ENCODE data around the gene PLCB3. TPM values are rescaled to one million over a fixed set of nuclear protein-coding genes. Genes with fewer than 3 reads are reported as not detected.

PLCB3 gene
- total RNA-seq, 1 donor from 2014 or later = 48.7 TPM

GRCh38 chr11:64304316-64305072, 53.2 kb downstream of the PLCB3 start:
- peak overlapping the region; percentile 64 for H3K4me3 ChIP-seq (ENCODE audit: insufficient read depth, low read depth, low read length)
- Mint-ChIP-seq H3K4me1 (ENCODE audit: low read depth, unreplicated experiment) (no peaks in the 10 kb centered on the region), H3K36me3 (ENCODE audit: low read depth, unreplicated experiment) (no peaks in the 10 kb centered on the region), H3K4me3 (ENCODE audit: unreplicated experiment) (peak overlapping the region; percentile 87), H3K27ac (ENCODE audit: unreplicated experiment) (peak overlapping the region; percentile 66), H3K27me3 (ENCODE audit: low read depth, unreplicated experiment) (peaks cover 18% of the 10 kb centered on the region), H3K9me3 (ENCODE audit: unreplicated experiment) (no peaks in the 10 kb centered on the region)
- TF ChIP-seq, protein P1, sequence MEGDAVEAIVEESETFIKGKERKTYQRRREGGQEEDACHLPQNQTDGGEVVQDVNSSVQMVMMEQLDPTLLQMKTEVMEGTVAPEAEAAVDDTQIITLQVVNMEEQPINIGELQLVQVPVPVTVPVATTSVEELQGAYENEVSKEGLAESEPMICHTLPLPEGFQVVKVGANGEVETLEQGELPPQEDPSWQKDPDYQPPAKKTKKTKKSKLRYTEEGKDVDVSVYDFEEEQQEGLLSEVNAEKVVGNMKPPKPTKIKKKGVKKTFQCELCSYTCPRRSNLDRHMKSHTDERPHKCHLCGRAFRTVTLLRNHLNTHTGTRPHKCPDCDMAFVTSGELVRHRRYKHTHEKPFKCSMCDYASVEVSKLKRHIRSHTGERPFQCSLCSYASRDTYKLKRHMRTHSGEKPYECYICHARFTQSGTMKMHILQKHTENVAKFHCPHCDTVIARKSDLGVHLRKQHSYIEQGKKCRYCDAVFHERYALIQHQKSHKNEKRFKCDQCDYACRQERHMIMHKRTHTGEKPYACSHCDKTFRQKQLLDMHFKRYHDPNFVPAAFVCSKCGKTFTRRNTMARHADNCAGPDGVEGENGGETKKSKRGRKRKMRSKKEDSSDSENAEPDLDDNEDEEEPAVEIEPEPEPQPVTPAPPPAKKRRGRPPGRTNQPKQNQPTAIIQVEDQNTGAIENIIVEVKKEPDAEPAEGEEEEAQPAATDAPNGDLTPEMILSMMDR (IDR thresholded peaks at IDR 0.05; ENCODE audit: insufficient read depth, low read depth, low read length) = peak; percentile 82
- no peak for TF ChIP-seq EZH2 (IDR thresholded peaks at IDR 0.05; ENCODE audit: insufficient read depth, low read length)
- H3K27me3 ChIP-seq (ENCODE audit: insufficient read depth, low read length) = peaks cover 16% of the 10 kb centered on the region
- peak overlapping the region; percentile 81 for H2AFZ ChIP-seq (ENCODE audit: low read depth, low read length)
- H3K36me3 ChIP-seq (ENCODE audit: insufficient read depth, low read length) = no peaks in the 10 kb centered on the region
- DNase-seq (ENCODE audit: low read depth) = peak; percentile 67
- no peaks in the 10 kb centered on the region for H3K9me3 ChIP-seq (ENCODE audit: insufficient read depth, low read depth, low read length)
- FAIRE-seq = no peak
- peak overlapping the region; percentile 89 for H3K4me2 ChIP-seq (ENCODE audit: low read length)
- H3K9ac ChIP-seq (ENCODE audit: low read length) = peak overlapping the region; percentile 64
- peak overlapping the region; percentile 56 for H3K27ac ChIP-seq (ENCODE audit: low read depth, low read length)
- H3K79me2 ChIP-seq (ENCODE audit: insufficient read depth, low read length) = peaks cover 19% of the 10 kb centered on the region
- peaks cover 6% of the 10 kb centered on the region for H4K20me1 ChIP-seq (ENCODE audit: insufficient read depth, low read length)
- H3K4me1 ChIP-seq (ENCODE audit: insufficient read depth, low read length) = peaks cover 23% of the 10 kb centered on the region

- H3K4me1 ChIP-seq (ENCODE audit: insufficient read depth, low read length) = peaks cover 20% of the 10 kb centered on the region
- H3K9ac ChIP-seq (ENCODE audit: low read length) = peak within 1 kb of the TSS; percentile 78
- no peaks in the 10 kb centered on the region for H3K36me3 ChIP-seq (ENCODE audit: insufficient read depth, low read length)
- peak within 1 kb of the TSS; percentile 95 for H3K4me2 ChIP-seq (ENCODE audit: low read length)
- Mint-ChIP-seq H3K27me3 (ENCODE audit: low read depth, unreplicated experiment) (peaks cover 14% of the 10 kb centered on the region), H3K4me3 (ENCODE audit: unreplicated experiment) (peak within 1 kb of the TSS; percentile 94), H3K9me3 (ENCODE audit: unreplicated experiment) (no peaks in the 10 kb centered on the region), H3K4me1 (ENCODE audit: low read depth, unreplicated experiment) (no peaks in the 10 kb centered on the region), H3K36me3 (ENCODE audit: low read depth, unreplicated experiment) (no peaks in the 10 kb centered on the region), H3K27ac (ENCODE audit: unreplicated experiment) (peak within 1 kb of the TSS; percentile 80)
- FAIRE-seq (no peak), DNase-seq (ENCODE audit: low read depth) (peak; percentile 86)
- peak within 1 kb of the TSS; percentile 73 for H3K4me3 ChIP-seq (ENCODE audit: insufficient read depth, low read depth, low read length)
- H2AFZ ChIP-seq (ENCODE audit: low read depth, low read length) = peak within 1 kb of the TSS; percentile 81
- H3K27ac ChIP-seq (ENCODE audit: low read depth, low read length) = peak within 1 kb of the TSS; percentile 56
- TF ChIP-seq, protein P1 (IDR thresholded peaks at IDR 0.05; ENCODE audit: insufficient read depth, low read depth, low read length) = no peak
- no peak for TF ChIP-seq EZH2 (IDR thresholded peaks at IDR 0.05; ENCODE audit: insufficient read depth, low read length)
- no peaks in the 10 kb centered on the region for H3K9me3 ChIP-seq (ENCODE audit: insufficient read depth, low read depth, low read length)
- peaks cover 6% of the 10 kb centered on the region for H4K20me1 ChIP-seq (ENCODE audit: insufficient read depth, low read length)
- peaks cover 19% of the 10 kb centered on the region for H3K79me2 ChIP-seq (ENCODE audit: insufficient read depth, low read length)
- H3K27me3 ChIP-seq (ENCODE audit: insufficient read depth, low read length) = peaks cover 10% of the 10 kb centered on the region
Observed at GRCh38 chr11:64305075-64305690, 53.9 kb downstream of the PLCB3 start, which contains the start of gene ESRRA. TSS of gene ESRRA (plus strand) at chr11:64305524. CDS start at chr11:64307180, 1,656 bp downstream.

All from astrocyte (in vitro differentiated cells and primary cell).